Activated CD8-positive, alpha-beta memory T cell treated with anti-CD3 and anti-CD28 coated beads, Interleukin-2, amount 10 ng/mL, durations not matched to agents 7 days and 5 days (primary cell): ENCODE measurements around the gene RPN2. TPM values are rescaled to one million over a fixed set of nuclear protein-coding genes. Genes with fewer than 3 reads are reported as not detected.

Experiments
- ATAC-seq: fragments of 150-1000 bp; cut with Tn5 transposase; one replicate; pipeline ENCODE4 v1.10.0; 2021; ENCODE audit warnings: moderate library complexity
- CTCF ChIA-PET: fragments of 350-600 bp; sonication (Branson Sonifier 250); formaldehyde crosslinking; loops from one replicate; lab custom pipeline; 2021; ENCODE audit warnings: antibody characterized with exemption; lab: Charles Lee
- DNase-seq: peaks from one replicate; pipeline ENCODE4 v3.0.0-alpha.2; 2020
- H3K27ac Mint-ChIP-seq: one replicate; pipeline ENCODE4 v1.8.0; 2021; ENCODE audit warnings: mild to moderate bottlenecking, mixed read lengths
- H3K27me3 Mint-ChIP-seq: one replicate; pipeline ENCODE4 v1.8.0; 2021; ENCODE audit warnings: mixed read lengths
- H3K36me3 Mint-ChIP-seq: one replicate; pipeline ENCODE4 v1.8.0; 2021; ENCODE audit warnings: mild to moderate bottlenecking, mixed read lengths
- H3K4me1 Mint-ChIP-seq: one replicate; pipeline ENCODE4 v1.8.0; 2021; ENCODE audit warnings: mixed read lengths
- H3K4me3 Mint-ChIP-seq: one replicate; pipeline ENCODE4 v1.8.0; 2021; ENCODE audit warnings: mild to moderate bottlenecking, moderate library complexity, mixed read lengths
- H3K9me3 Mint-ChIP-seq: one replicate; pipeline ENCODE4 v1.8.0; 2022; ENCODE audit warnings: low read depth, mixed read lengths
- total RNA-seq, 2 experiments: library from RNA; stranded (reverse); gene quantifications; one replicate each; pipeline ENCODE4 v1.2.3, GENCODE V29; 2021

Gene RPN2
- total RNA-seq, 2 experiments from 2014 or later: 148 to 178 TPM

- peak; percentile 80 for DNase-seq
- Mint-ChIP-seq H3K9me3 (no peaks in the 10 kb centered on the region), H3K27ac (peak overlapping the region; percentile 8), H3K27me3 (no peaks in the 10 kb centered on the region), H3K4me1 (peaks cover 64% of the 10 kb centered on the region), H3K36me3 (peaks cover 35% of the 10 kb centered on the region), H3K4me3 (no peak overlapping the region)
- peak; percentile 79 for ATAC-seq
- CTCF ChIA-PET: interaction anchor here (0.6 to 7.7 kb wide), 14 partner anchors 8 to 511 kb away, joined by 3 to 65 read pairs (median 4); partner anchors contain the start of genes BLCAP, MROH8 and RPN2
These were observed 13.2 kb downstream of the RPN2 start for GRCh38 chr20:37192137-37192854.

- ATAC-seq: no peak
- Mint-ChIP-seq H3K27me3 (no peaks in the 10 kb centered on the region), H3K4me1 (peaks cover 60% of the 10 kb centered on the region), H3K36me3 (peaks cover 28% of the 10 kb centered on the region), H3K27ac (no peak overlapping the region), H3K9me3 (no peaks in the 10 kb centered on the region), H3K4me3 (no peak overlapping the region)
- CTCF ChIA-PET: interaction anchor here (0.9 to 7.7 kb wide), 6 partner anchors 10 to 341 kb away, joined by 3 to 65 read pairs (median 4); partner anchors contain the start of genes MROH8 and RPN2
- DNase-seq: no peak
These were observed 14.1 kb downstream of the RPN2 start for GRCh38 chr20:37193226-37193625.

GRCh38 chr20:37193821-37194220 is 14.7 kb downstream of the RPN2 start:
- Mint-ChIP-seq H3K9me3 (no peaks in the 10 kb centered on the region), H3K27me3 (no peaks in the 10 kb centered on the region), H3K36me3 (peaks cover 26% of the 10 kb centered on the region), H3K27ac (no peak overlapping the region), H3K4me3 (no peak overlapping the region), H3K4me1 (peaks cover 56% of the 10 kb centered on the region)
- CTCF ChIA-PET: interaction anchor here (0.6 to 7.7 kb wide), 7 partner anchors 9 to 340 kb away, joined by 3 to 65 read pairs (median 4); partner anchors contain the start of genes MROH8 and RPN2
- ATAC-seq: no peak
- no peak for DNase-seq

- CTCF ChIA-PET: interaction anchor here (0.9 to 7.7 kb wide), 25 partner anchors 10 to 353 kb away, joined by 3 to 65 read pairs (median 5); partner anchors contain the start of genes MROH8, RBL1 and RPN2
- no peaks in the 10 kb centered on the region for H3K27me3 Mint-ChIP-seq
- ATAC-seq (no peak), DNase-seq (no peak)
- H3K9me3 Mint-ChIP-seq: no peaks in the 10 kb centered on the region
- H3K36me3 Mint-ChIP-seq: peaks cover 27% of the 10 kb centered on the region
- peak overlapping the region; percentile 79 for H3K27ac Mint-ChIP-seq
- no peak overlapping the region for H3K4me3 Mint-ChIP-seq
- peaks cover 46% of the 10 kb centered on the region for H3K4me1 Mint-ChIP-seq
These were observed 15.7 kb downstream of the RPN2 start for GRCh38 chr20:37194621-37195417.

- H3K36me3 Mint-ChIP-seq: peaks cover 30% of the 10 kb centered on the region
- no peak overlapping the region for H3K27ac Mint-ChIP-seq
- H3K27me3 Mint-ChIP-seq: no peaks in the 10 kb centered on the region
- CTCF ChIA-PET: interaction anchor here (0.7 to 2.6 kb wide), 3 partner anchors 8 to 69 kb away, joined by 3 to 11 read pairs (median 3); no protein-coding TSS in a partner anchor
- no peak overlapping the region for H3K4me3 Mint-ChIP-seq
- no peak for ATAC-seq
- peaks cover 17% of the 10 kb centered on the region for H3K4me1 Mint-ChIP-seq
- no peak for DNase-seq
- H3K9me3 Mint-ChIP-seq: no peaks in the 10 kb centered on the region
These were observed 20.0 kb downstream of the RPN2 start for GRCh38 chr20:37198932-37199660.

- no peak for ATAC-seq
- Mint-ChIP-seq H3K4me3 (no peak overlapping the region), H3K36me3 (peaks cover 41% of the 10 kb centered on the region), H3K27me3 (no peaks in the 10 kb centered on the region), H3K9me3 (no peaks in the 10 kb centered on the region), H3K27ac (no peak overlapping the region), H3K4me1 (peaks cover 6% of the 10 kb centered on the region)
- DNase-seq: no peak
- CTCF ChIA-PET: interaction anchor here (1.2 to 2.6 kb wide), 3 partner anchors 9 to 333 kb away, joined by 3 to 11 read pairs (median 3); no protein-coding TSS in a partner anchor
These were observed 21.2 kb downstream of the RPN2 start for GRCh38 chr20:37200376-37200775.

GRCh38 chr20:37200926-37201826 is 22.0 kb downstream of the RPN2 start:
- H3K4me3 Mint-ChIP-seq: no peak overlapping the region
- H3K36me3 Mint-ChIP-seq: peaks cover 42% of the 10 kb centered on the region
- H3K4me1 Mint-ChIP-seq: peaks cover 4% of the 10 kb centered on the region
- CTCF ChIA-PET: interaction anchor here (0.6 to 2.6 kb wide), 5 partner anchors 10 to 332 kb away, joined by 3 to 11 read pairs (median 4); no protein-coding TSS in a partner anchor
- DNase-seq (no peak), ATAC-seq (no peak)
- H3K9me3 Mint-ChIP-seq: no peaks in the 10 kb centered on the region
- H3K27ac Mint-ChIP-seq: no peak overlapping the region
- no peaks in the 10 kb centered on the region for H3K27me3 Mint-ChIP-seq

GRCh38 chr20:37201827-37202162 is 22.7 kb downstream of the RPN2 start:
- Mint-ChIP-seq H3K9me3 (no peaks in the 10 kb centered on the region), H3K27ac (no peak overlapping the region), H3K4me1 (peaks cover 1% of the 10 kb centered on the region), H3K4me3 (no peak overlapping the region), H3K36me3 (peaks cover 45% of the 10 kb centered on the region), H3K27me3 (no peaks in the 10 kb centered on the region)
- CTCF ChIA-PET: interaction anchor here (2.0 to 2.6 kb wide), 2 partner anchors 10 to 15 kb away, joined by 7 to 11 read pairs; no protein-coding TSS in a partner anchor
- ATAC-seq (no peak), DNase-seq (no peak)

- CTCF ChIA-PET: interaction anchor here (0.9 to 2.0 kb wide), 5 partner anchors 9 to 331 kb away, joined by 3 to 7 read pairs (median 3); no protein-coding TSS in a partner anchor
- Mint-ChIP-seq H3K27me3 (no peaks in the 10 kb centered on the region), H3K4me3 (no peak overlapping the region), H3K27ac (no peak overlapping the region), H3K36me3 (peaks cover 49% of the 10 kb centered on the region), H3K9me3 (no peaks in the 10 kb centered on the region), H3K4me1 (peaks cover 1% of the 10 kb centered on the region)
- no peak for ATAC-seq
- DNase-seq: no peak
These were observed 23.3 kb downstream of the RPN2 start for GRCh38 chr20:37202267-37202943.

GRCh38 chr20:37204056-37204455 is 24.9 kb downstream of the RPN2 start:
- CTCF ChIA-PET: interaction anchor here (1.3 to 2.3 kb wide), 3 partner anchors 10 to 26 kb away, joined by 3 to 6 read pairs (median 4); no protein-coding TSS in a partner anchor
- ATAC-seq (no peak), DNase-seq (no peak)
- Mint-ChIP-seq H3K27ac (no peak overlapping the region), H3K4me3 (no peak overlapping the region), H3K36me3 (peaks cover 55% of the 10 kb centered on the region), H3K9me3 (no peaks in the 10 kb centered on the region), H3K4me1 (peaks cover 1% of the 10 kb centered on the region), H3K27me3 (no peaks in the 10 kb centered on the region)

GRCh38 chr20:37205130-37205529 is 26.0 kb downstream of the RPN2 start:
- no peak overlapping the region for H3K4me3 Mint-ChIP-seq
- CTCF ChIA-PET: interaction anchor here (1.3 to 2.3 kb wide), 4 partner anchors 10 to 25 kb away, joined by 3 to 7 read pairs (median 5); no protein-coding TSS in a partner anchor
- no peaks in the 10 kb centered on the region for H3K27me3 Mint-ChIP-seq
- H3K27ac Mint-ChIP-seq: no peak overlapping the region
- no peak for ATAC-seq
- no peak for DNase-seq
- H3K9me3 Mint-ChIP-seq: no peaks in the 10 kb centered on the region
- peaks cover 1% of the 10 kb centered on the region for H3K4me1 Mint-ChIP-seq
- peaks cover 54% of the 10 kb centered on the region for H3K36me3 Mint-ChIP-seq
